CD4-positive, alpha-beta T cell treated with Interleukin-10 for 1 hour (primary cell): ENCODE measurements around the gene SIT1.

Experiments
- DNase-seq: peaks from one replicate; pipeline ENCODE4 v3.0.0-alpha.2; 2020

Gene SIT1, protein sequence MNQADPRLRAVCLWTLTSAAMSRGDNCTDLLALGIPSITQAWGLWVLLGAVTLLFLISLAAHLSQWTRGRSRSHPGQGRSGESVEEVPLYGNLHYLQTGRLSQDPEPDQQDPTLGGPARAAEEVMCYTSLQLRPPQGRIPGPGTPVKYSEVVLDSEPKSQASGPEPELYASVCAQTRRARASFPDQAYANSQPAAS

DNA sequence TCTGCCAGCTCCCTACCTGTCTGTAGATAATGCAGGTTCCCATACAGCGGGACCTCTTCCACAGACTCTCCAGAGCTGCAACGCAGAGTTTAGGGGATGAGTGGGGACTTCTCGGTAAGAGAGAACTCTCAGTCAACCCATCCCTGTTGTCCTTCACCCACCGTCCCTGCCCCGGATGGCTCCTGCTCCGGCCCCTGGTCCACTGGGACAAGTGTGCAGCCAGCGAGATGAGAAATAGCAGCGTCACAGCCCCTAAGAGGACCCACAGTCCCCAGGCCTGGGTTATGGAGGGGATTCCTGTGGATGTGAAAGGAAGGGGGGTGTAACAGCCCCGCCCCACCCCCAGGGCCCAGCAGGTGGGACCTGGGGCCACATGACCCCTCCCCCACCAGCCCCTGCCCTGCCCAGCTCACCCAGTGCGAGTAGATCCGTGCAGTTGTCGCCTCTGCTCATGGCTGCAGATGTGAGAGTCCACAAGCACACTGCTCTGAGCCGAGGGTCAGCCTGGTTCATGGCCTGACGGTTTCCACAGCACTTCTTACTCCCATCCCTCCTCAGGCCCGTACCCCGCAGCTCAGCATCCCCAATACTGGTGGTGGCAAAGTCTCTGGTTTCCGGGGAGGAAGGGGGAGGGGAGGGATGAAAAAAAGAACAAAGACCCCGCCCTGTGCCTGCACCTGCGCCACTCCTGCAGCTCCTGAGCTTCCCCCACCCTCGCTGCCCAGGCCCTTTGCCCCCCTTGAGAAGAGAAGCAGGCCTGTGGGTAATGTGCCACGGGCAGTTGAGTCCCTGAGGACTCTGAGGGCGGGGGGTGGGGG, at the start of gene SIT1:
SIT1 (minus strand) TSS at position 591 of the 818 bp plus-strand sequence; CDS start at position 513, 78 bp downstream.
- peak; percentile 47 for DNase-seq

DNA sequence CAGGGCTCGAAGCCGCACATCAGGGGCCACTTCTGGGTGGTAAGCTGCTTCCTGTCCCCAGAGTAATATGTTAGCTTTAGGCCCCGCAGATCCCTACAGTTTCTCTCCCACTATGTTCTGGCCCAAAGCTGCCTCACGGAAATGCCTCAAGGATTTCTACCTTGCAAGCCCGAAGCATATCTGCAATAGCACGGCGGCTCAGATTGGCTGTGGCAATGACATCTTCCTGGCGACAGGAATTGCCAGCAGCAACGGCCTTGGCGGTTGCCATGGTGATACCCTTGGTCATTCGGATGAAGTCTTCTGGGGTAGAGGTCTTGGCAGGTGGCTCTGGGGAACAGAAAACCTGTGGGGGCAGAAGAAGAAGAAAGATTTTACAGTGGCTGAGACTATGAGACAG, 49.3 kb upstream of the SIT1 start:
- no peak for DNase-seq

GRCh38 chr9:35698231-35698630, 47.5 kb upstream of the SIT1 start:
- DNase-seq, result no peak

- no peak for DNase-seq
Measured at GRCh38 chr9:35697486-35697885, 46.8 kb upstream of the SIT1 start.

DNA sequence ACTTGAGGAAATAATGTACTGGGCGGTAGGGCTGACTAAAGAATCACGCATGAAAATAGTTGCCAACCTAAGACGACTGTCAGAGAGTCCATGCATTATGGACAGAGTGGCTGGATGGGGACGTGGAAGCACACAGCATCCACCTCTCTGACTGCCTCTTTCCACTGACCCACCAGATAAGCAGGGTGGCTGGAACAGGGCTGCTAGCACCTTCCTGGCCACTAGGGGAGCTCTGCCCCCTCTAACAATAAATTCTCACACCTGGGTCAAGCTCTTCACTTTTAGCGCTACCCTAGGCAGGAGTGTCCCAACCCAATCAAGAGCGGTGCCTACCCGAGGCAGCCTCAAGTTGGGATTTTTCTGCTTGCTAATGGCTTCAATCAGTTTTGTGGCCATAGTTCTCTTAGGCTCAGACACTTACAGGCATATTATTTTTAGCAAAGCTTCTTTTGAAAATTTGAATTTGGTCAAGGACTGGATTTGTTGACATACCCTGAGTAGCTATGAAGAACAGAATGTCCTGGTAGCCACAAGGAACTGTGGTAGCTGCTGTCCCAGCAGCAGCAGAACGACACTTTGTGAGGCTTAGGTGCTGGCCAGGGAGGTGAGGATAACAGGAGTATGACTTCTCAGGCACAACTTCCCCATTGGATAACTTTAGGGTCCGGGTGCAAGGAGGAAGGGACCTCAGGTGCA, 45.9 kb upstream of the SIT1 start:
- DNase-seq, result peak; percentile 72

DNA sequence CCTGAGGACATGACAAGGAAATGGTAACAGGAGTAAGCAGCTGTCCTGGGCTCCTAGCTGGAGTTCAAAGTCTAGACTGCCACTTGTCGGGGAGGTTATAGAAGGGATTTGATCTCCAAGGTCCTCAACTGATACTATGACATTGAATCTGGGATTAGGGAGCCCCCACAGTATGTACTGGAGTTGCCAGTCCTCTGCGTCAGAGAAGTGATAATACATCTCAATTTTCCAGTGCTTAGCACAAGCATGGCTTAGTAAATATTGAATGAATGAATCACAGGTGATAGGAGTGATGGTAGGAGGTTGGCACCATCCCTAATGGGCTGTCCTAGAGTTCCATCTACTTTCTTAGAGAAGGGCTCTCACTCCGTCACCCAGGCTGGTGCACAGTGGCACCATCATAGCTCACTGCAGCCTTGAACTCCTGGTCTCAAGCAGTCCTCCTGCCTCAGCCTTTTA, 45.2 kb upstream of the SIT1 start:
- no peak for DNase-seq

DNA sequence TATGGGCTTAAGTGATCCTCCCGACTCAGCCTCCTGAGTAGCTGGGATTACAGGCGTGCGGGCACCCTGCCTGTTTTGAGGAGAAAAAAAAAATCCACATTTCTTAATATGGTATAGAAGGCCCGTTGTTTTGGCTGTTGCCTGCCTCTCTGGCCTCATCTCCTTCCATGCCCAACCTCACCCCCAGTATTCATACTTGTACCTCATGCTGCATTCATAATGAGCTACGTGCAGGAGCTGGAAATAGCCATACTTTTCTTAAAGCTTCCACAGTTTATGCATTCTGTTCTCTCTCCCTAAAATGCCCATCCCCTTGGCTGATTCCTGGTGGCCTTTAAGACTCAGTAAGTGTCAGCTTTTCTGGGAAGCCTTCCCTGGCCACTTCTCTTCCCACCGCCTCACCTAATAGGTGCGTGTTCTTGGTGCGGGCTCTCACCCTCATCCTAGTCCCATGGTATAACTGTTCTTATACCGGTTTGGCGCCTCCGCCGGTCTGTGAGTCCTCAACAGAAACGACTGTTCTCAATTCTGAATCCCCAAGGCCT, 41.1 kb upstream of the SIT1 start:
- no peak for DNase-seq

DNA sequence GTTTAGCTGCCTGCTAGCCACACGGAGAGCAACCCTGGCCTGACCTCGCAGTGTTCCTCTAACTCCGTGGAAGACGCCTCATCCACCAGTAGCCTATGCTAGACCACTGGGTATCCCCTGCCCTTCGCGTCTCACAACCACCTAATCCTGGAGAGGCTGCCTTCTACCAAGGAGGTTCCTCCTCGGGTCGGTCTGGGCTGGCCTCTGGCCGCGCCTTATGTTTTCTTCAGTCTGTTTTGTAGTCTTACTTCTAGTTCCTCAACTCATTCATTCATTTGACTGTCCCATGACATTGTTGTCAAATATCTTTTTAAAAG, 40.6 kb upstream of the SIT1 start:
- no peak for DNase-seq

GRCh38 chr9:35690614-35691333, 40.0 kb upstream of the SIT1 start:
- peak; percentile 33 for DNase-seq

GRCh38 chr9:35690294-35690613, 39.5 kb upstream of the SIT1 start:
- no peak for DNase-seq

DNA sequence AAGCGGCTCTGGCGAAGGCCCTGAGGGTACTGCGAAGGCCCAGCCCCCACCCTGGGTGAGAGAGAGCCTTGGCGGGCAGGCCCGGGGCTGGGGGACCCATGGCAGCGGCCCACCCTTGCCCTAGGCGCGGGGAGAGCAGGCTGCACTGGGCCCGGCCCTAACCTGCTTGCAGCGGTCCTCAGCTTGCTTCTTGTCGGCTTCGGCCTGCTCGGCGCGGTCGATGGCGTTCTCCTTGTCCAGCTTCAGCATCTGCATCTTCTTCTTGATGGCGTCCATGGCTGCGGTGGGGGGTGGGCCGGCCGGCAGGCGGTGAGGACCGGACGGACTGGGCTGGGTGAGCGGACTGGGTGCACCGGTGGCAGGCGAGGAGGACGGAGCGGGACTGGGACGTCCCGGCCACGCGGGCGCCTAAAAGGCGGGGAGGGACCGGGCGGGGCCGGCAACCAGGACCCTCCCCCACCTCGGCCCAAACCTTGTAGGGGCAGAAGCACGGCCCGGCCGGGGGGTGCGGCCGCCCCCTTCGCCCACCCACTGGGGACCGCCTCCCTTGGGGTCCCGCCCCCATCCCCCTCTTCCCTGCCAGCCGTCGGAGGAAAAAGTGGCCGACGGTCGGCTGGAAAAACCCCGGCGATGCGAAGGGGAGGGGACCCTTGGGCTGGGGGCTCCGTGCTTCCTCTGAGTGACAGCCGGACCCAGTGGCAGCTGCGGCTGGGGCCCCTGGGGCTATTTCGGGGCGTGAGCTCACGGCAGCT, 39.0 kb upstream of the SIT1 start, which contains the start of gene TPM2:
TPM2 (minus strand) TSS at position 384 of the 752 bp plus-strand sequence; CDS start at position 276, 108 bp downstream.
- DNase-seq, result no peak

- no peak for DNase-seq
Measured at GRCh38 chr9:35688558-35689541, 38.1 kb upstream of the SIT1 start.

GRCh38 chr9:35687972-35688557, 37.3 kb upstream of the SIT1 start:
- no peak for DNase-seq

- DNase-seq, result no peak
Measured at GRCh38 chr9:35687306-35687705, 36.6 kb upstream of the SIT1 start.

GRCh38 chr9:35686222-35687203, 35.8 kb upstream of the SIT1 start:
- no peak for DNase-seq

DNA sequence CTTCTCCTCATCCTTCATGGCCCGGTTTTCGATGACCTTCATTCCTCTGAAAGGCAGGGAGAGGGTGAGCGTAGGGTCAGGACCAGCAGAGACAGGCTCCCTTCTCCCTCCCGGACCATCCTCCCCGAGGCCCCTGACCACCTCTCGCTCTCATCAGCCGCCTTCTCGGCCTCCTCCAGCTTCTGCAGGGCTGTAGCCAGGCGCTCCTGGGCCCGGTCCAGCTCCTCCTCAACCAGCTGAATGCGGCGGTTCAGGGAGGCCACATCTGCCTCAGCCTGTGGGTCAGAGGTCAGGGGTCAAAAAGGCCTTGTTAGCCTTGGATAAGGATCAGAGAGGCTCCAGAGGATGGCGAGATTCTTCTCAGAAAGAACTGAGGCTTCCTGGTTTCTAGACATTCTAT, 34.8 kb upstream of the SIT1 start:
- no peak for DNase-seq

DNA sequence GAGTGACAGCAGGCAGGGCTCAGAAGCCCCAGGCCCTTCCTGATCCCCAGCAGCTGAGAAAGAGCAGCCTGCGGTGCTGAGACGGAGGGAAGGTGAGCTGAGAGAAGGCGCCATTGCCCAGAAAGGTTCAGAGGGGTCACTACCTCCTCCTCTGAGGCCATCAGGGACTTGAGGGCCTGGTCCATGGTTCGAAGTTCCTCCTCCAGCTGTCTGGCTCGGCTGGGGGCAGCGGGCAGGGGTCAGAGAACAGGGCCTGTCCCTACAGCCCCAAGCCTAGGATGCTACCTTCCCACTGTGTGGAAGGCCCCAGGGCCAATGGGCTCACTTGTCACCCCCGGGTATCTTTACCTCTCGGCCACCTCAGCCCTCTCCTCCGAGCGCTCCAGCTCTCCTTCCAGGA, 34.2 kb upstream of the SIT1 start:
- no peak for DNase-seq

- no peak for DNase-seq
Measured at GRCh38 chr9:35683323-35683722, 32.6 kb upstream of the SIT1 start.
